Right ventricle myocardium superior (tissue), 1 donor: ENCODE measurements around the gene SUGP2. TPM values are rescaled to one million over a fixed set of nuclear protein-coding genes. Genes with fewer than 3 reads are reported as not detected.

Experiments
- ATAC-seq: fragments of 200-7000 bp; cut with Tn5 transposase; one replicate; pipeline ENCODE4 v1.9.1; 2020; ENCODE audit warnings: mild to moderate bottlenecking; ENCODE audit not compliant: poor library complexity
- DNase-seq: peaks from one replicate; pipeline ENCODE4 v3.0.0-alpha.2; 2020
- intact Hi-C: fragments of 100-400 bp; cut with DNase I; formaldehyde crosslinking; loops from one replicate; pipeline ENCODE4 v1.11.2; 2022
- total RNA-seq: library from RNA; stranded (reverse); fragmentation: NEBNext Ultra II Directional; extraction: Animal tissue kit (Norgen Biotek cat#: 25700); gene quantifications from one replicate; pipeline ENCODE4 v1.2.1, GENCODE V29; 2021
- donor health status: DM: no; HTN: yes; CAD: no; lungs with severe emphysema.

Gene SUGP2
- total RNA-seq, 1 donor from 2014 or later, result 58.8 TPM

DNA sequence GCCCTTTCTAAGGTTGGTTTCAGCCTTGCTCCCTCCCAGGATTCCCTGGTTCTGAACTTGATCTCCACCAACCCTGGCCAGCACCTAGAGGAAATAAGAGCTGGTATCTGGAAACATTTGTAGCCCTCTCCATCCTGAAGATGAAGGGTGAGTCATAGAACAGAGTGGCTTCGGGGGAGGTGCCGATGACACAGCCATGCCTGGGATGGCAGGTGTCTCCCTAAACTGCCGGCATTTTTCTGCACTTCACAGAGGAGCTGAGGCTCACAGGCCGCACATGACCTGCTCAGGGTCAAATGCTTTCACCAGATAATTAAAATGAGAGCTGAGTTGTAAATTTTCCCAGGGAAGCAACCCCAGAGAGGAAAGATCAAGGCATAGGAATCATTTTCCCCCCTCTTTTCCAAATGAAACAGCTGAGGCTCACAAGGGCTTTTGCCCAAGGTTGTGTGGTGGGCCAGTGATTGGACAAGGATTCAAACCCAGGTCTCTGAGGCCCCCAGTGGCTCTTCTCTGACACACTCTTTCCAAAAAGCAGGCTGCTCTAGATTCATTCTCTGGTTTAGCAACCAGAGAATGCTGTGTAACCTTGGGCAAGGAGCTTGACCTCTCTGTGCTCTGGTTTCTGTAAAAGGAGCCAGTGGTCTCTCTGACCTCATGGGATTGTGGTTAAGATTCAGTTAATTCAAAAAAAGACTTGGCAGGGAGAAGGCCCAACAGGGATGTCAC, 29.3 kb upstream of the SUGP2 start:
- DNase-seq (no peak), ATAC-seq (no peak)
- intact Hi-C loops, result no loop called here

DNA sequence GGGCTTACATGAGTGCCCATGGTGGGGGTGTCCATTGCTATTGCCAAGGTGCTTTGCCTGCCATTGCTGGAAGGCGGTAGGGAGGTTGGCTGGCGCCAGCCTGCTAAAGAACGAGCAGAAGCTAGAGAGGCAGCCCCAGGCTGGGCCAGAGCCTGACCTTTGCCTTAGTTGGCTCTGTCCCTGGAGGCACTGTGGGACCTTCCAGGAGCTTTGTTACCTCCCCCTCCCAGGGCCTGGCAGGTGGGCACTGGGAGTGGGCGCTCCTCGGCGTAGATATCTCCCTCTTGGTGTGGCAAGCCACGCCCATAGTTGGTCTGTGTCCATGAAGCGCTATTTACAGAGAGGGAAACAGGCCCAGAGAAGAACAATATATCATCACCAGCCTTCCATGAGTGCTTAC, 28.2 kb upstream of the SUGP2 start:
- ATAC-seq, result peak; percentile 32
- intact Hi-C loops, result no loop called here
- peak; percentile 71 for DNase-seq

DNA sequence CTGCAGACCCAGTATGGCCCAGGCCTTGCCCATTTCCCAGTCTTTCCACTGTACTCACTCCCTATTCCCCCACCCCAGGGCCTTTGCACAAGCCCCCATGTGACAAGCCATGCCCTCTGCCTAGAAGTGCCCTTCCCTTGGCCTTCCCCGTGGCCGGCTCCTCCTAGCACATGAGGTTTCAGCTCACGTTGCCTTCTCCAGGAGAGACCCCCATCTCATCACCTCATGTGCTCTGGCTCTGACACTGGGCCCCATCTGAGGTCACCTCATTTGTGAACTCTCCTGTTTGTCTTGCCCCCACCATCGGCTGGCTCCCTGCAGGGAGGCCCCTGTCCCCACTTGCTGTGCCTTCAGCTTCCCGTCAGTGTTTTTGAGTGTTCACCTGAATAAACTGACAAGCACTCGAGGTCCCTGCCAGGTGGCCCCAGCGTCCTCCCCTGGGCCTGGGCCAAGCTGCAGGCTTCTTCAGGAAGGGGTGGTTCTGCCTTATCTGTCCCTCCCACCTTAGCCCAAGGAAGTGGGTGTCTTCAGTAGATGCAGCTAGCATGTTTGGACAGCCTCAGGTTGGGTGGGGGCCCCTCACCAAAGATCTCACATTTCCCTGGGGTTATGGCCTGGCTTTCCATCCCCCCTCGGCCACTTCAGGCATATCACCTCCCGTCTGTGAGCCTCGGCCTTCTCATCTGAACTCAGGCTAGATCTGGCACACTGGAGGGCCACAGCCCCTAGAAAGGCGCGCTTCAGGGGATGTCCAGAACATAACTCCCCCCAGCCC, 26.7 kb upstream of the SUGP2 start:
- DNase-seq (no peak), ATAC-seq (no peak)
- intact Hi-C loops, result no loop called here

- DNase-seq (no peak), ATAC-seq (no peak)
- intact Hi-C loops, result no loop called here
Measured at GRCh38 chr19:19059018-19059836, 25.9 kb upstream of the SUGP2 start.

- DNase-seq, result no peak
- ATAC-seq, result no peak
- intact Hi-C loops, result no loop called here
Measured at GRCh38 chr19:19057720-19058119, 24.4 kb upstream of the SUGP2 start.

DNA sequence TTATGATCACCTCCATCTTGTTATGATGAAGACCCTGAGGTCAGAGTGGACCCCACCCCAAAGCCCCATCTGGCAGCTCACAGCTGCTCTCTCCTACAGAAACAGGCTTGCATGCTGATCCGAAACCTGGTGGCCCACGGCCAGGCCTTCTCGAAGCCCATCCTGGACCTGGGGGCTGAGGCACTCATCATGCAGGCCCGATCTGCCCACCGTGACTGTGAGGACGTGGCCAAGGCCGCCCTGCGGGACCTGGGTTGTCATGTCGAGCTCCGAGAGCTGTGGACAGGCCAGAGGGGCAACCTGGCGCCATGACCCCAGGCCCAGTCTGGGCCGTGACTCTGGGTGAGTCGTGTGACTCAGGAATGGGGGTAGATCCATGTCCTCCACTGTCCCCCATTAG, 24.0 kb upstream of the SUGP2 start:
- ATAC-seq, result no peak
- intact Hi-C loops, result no loop called here
- DNase-seq, result no peak

- ATAC-seq (no peak), DNase-seq (no peak)
- intact Hi-C loops, result no loop called here
Measured at GRCh38 chr19:19056636-19057275, 23.4 kb upstream of the SUGP2 start.

GRCh38 chr19:19055701-19056100, 22.4 kb upstream of the SUGP2 start:
- intact Hi-C loops, result no loop called here
- no peak for ATAC-seq
- DNase-seq, result no peak

- intact Hi-C loops, result loop anchor here (5.0 kb wide), 1 partner anchor 82 kb away; the partner anchor contains the start of gene TMEM161A
- ATAC-seq, result no peak
- DNase-seq, result no peak
Measured at GRCh38 chr19:19054939-19055440, 21.7 kb upstream of the SUGP2 start.

- intact Hi-C loops, result loop anchor here (5.0 kb wide), 1 partner anchor 83 kb away; the partner anchor contains the start of gene TMEM161A
- no peak for ATAC-seq
Measured at GRCh38 chr19:19054315-19054938, 21.1 kb upstream of the SUGP2 start.

DNA sequence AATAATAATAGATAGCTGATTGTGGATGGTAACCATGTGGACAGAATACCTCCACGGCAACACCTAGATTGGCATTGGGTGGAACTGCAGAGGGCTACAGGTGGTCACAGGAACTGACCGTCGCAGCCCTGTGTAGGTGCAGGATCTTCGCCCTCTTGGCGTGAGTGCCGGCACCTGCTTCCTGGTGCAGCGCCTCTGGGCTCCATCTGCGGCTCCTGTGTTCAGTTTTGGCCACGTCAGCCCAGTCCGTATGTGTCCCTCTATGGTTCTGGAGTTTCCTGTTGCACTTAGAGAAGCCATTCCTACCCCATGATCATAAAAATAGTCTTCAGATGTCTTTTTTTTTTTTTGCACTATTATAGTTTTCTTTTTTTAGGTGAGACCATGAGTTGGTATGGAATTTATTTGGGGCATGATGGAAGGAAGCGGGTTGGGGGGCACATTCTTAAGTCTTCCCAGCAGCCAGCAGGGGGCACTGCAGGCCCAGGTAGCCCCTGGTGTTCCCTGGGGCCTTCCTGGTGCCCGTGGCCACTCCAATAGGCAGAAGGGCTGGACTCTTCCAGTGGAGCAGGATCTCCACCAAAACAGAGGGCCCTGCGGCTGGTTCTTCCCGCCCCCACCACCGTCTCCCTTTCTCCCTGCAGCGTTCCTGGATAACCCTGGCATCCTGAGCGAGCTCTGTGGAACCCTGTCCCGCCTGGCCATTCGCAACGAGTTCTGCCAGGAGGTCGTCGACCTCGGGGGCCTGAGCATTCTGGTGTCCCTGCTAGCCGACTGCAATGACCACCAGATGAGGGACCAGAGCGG, 20.4 kb upstream of the SUGP2 start:
- ATAC-seq, result peak; percentile 83
- intact Hi-C loops, result loop anchor here (5.0 kb wide), 1 partner anchor 84 kb away; the partner anchor contains the start of gene TMEM161A
- peak; percentile 74 for DNase-seq

More at GRCh38 chr19:19054315-19054938, 21.1 kb upstream of the SUGP2 start:
- no peak for DNase-seq

DNA sequence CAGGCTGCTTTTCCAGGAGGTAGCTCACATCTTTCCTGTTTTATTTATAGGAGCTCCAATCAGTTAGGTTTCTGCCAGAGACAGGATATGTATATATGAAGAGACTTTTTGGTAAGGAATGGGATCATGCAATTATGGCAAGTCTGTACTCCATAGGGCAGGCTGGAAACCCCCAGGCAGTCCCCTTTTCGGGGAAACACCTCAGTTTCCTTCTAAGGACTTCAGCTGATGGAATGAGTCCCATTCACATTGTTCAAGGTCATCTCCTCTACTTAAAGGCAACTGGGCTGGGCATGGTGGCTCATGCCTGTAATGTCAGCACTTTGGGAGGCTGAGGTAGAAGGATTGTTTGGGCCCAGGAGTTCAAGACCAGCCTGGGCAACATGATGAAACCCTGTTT, 19.6 kb upstream of the SUGP2 start:
- no peak for ATAC-seq
- DNase-seq, result no peak
- intact Hi-C loops, result loop anchor here (5.0 kb wide), 1 partner anchor 84 kb away; the partner anchor contains the start of gene TMEM161A

DNA sequence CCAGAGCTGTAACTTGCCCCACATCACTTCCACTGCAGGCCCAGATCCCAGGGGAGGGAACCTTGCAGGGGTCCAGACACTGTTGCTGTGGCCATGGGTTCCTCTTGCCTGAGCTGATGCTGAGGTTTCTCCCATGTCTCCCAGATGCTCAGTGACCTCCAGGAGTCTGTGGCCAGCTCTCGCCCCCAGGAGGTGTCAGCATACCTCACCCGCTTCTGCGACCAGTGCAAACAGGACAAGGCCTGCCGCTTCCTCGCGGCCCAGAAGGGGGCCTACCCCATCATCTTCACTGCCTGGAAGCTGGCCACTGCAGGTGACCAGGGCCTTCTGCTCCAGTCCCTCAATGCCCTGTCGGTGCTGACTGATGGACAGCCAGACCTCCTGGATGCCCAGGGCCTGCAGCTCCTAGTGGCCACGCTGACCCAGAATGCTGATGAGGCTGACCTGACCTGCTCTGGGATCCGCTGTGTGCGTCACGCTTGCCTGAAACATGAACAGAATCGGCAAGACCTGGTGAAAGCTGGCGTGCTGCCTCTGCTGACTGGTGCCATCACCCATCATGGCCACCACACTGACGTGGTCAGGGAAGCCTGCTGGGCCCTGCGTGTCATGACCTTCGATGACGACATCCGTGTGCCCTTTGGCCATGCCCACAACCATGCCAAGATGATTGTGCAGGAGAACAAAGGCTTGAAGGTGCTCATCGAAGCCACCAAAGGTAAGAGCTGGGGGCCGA, 18.3 kb upstream of the SUGP2 start:
- intact Hi-C loops, result loop anchor here (5.0 kb wide), 1 partner anchor 86 kb away; the partner anchor contains the start of gene TMEM161A
- DNase-seq (no peak), ATAC-seq (no peak)

DNA sequence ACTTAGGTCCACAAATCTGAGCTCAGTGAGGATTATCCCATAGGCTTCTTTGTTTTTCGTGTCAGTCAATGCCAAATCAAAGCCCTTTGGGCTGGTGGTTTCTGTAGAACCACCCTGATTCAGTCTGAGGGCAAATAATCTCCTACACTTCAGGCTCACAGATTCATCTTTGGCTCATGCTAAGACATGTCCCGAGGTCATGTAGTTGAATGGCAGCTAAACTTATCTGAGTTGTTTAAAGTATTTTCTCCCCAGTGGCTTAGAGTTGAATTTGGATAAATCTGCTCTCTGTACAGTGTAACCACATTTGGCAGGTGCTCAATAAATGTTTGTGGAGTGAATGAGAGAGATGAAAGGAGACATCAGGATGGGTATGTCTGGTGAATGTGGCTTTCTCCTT, 17.4 kb upstream of the SUGP2 start:
- intact Hi-C loops, result loop anchor here (5.0 kb wide), 1 partner anchor 87 kb away; the partner anchor contains the start of gene TMEM161A
- DNase-seq, result no peak
- no peak for ATAC-seq

- DNase-seq (no peak), ATAC-seq (no peak)
- intact Hi-C loops, result loop anchor here (5.0 kb wide), 1 partner anchor 87 kb away; the partner anchor contains the start of gene TMEM161A
Measured at GRCh38 chr19:19050104-19050503, 16.8 kb upstream of the SUGP2 start.

DNA sequence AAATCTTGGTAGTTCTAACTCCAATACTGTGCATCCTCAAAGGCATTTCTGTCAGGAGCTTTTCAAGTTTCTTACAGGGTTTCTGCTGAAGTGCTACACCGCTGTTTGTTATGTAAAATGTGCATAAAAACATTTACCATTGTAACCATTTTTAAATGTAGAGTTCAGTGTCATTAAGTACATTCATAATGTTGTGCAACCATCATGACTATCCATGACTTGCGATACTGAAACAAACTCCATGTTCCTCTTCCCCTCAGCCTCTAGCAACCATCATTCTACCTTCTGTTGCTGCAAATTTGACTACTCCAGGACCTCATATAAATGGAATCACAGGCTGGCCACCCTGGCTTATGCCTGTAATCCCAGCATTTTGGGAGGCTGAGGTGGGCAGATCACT, 16.1 kb upstream of the SUGP2 start:
- DNase-seq (no peak), ATAC-seq (no peak)
- intact Hi-C loops, result no loop called here
